DOHH2 (cell line): ENCODE measurements around the gene UBAP2L.

ENCODE experiments used
- EZH2phosphoT487 ChIP-seq: fragments of 200-600 bp; sonication (generic); IDR thresholded peaks from 2 replicates; pipeline ENCODE4 v1.6.1; 2017; ENCODE audit warnings: borderline replicate concordance, mild to moderate bottlenecking, antibody characterized with exemption, low read length, moderate library complexity, mixed read lengths
- TF ChIP-seq, protein P1 (sequence below): fragments of 200-600 bp; sonication (generic); IDR thresholded peaks from one replicate; pipeline ENCODE4 v1.5.1; 2014; ENCODE audit warnings: antibody characterized with exemption, mild to moderate bottlenecking, low read depth, low read length; ENCODE audit not compliant: poor library complexity, severe bottlenecking

DNA sequence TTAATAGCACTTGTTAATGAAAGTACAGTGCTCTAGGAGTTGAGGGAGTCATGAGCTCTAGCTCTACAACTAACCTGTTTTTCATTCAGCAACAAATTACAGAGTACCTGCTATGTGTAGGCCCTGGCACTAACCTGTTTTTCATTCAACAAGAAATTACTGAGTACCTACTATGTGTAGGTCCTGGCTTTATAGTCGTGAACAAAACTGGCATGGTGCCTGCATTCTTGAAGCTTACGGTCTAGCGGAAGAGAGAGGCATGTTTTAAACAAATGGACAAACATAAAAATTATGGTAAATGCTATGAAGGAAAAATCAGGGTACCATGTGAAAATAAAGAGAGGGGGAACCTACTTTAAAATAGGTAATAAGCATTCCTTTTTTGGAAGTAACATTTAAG, 2.2 kb upstream of the UBAP2L start:
- TF ChIP-seq, protein P1, sequence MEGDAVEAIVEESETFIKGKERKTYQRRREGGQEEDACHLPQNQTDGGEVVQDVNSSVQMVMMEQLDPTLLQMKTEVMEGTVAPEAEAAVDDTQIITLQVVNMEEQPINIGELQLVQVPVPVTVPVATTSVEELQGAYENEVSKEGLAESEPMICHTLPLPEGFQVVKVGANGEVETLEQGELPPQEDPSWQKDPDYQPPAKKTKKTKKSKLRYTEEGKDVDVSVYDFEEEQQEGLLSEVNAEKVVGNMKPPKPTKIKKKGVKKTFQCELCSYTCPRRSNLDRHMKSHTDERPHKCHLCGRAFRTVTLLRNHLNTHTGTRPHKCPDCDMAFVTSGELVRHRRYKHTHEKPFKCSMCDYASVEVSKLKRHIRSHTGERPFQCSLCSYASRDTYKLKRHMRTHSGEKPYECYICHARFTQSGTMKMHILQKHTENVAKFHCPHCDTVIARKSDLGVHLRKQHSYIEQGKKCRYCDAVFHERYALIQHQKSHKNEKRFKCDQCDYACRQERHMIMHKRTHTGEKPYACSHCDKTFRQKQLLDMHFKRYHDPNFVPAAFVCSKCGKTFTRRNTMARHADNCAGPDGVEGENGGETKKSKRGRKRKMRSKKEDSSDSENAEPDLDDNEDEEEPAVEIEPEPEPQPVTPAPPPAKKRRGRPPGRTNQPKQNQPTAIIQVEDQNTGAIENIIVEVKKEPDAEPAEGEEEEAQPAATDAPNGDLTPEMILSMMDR, result no peak
- TF ChIP-seq EZH2phosphoT487, result no peak
